Trophoblast cell (in vitro differentiated cells and primary cell): ENCODE measurements around the gene IGF2BP3.
"Not testable (repeated sequence)": the region's sequence is repeated elsewhere in the genome, so short reads cannot be mapped to it uniquely, and the experiment has no call there.

Experiments
- DNase-seq, 2 donors: peaks; one replicate each; pipeline ENCODE4 v3.0.0-alpha.2; 2016
- H2AFZ ChIP-seq: 2 replicates; pipeline ENCODE4 v1.6.1; 2013; ENCODE audit warnings: low read length, moderate library complexity, mild to moderate bottlenecking; ENCODE audit not compliant: insufficient read depth, poor library complexity
- H2AK5ac ChIP-seq: 2 replicates; pipeline ENCODE4 v1.6.1; 2013; ENCODE audit warnings: mild to moderate bottlenecking, low read length
- H2BK120ac ChIP-seq: 2 replicates; pipeline ENCODE4 v1.6.1; 2013; ENCODE audit warnings: low read length, mild to moderate bottlenecking, moderate library complexity; ENCODE audit not compliant: insufficient read depth, poor library complexity
- H2BK12ac ChIP-seq: 2 replicates; pipeline ENCODE4 v1.6.1; 2013; ENCODE audit warnings: mild to moderate bottlenecking, low read length, moderate library complexity
- H2BK5ac ChIP-seq: 2 replicates; pipeline ENCODE4 v1.6.1; 2013; ENCODE audit warnings: low read length, low read depth, moderate library complexity, mild to moderate bottlenecking; ENCODE audit not compliant: poor library complexity
- H3K14ac ChIP-seq: 2 replicates; pipeline ENCODE4 v1.6.1; 2013; ENCODE audit warnings: mild to moderate bottlenecking, low read length
- H3K18ac ChIP-seq: 2 replicates; pipeline ENCODE4 v1.6.1; 2013; ENCODE audit warnings: mild to moderate bottlenecking, low read length
- H3K23ac ChIP-seq: 2 replicates; pipeline ENCODE4 v1.6.1; 2013; ENCODE audit warnings: low read length
- H3K27ac ChIP-seq: 2 replicates; pipeline ENCODE4 v1.5.1; 2013; ENCODE audit warnings: low read depth, mild to moderate bottlenecking, inconsistent platforms, low read length, moderate library complexity
- H3K27me3 ChIP-seq: 2 replicates; pipeline ENCODE4 v1.6.1; 2013; ENCODE audit warnings: inconsistent platforms, mild to moderate bottlenecking, low read length, moderate library complexity; ENCODE audit not compliant: insufficient read depth
- H3K36me3 ChIP-seq, 2 experiments: 1 replicate in 1 of 2; 2 replicates in 1 of 2; pipeline ENCODE4 v1.6.1; 2013; ENCODE audit warnings: low read length in 2 of 2, mild to moderate bottlenecking in 2 of 2, moderate library complexity in 1 of 2; ENCODE audit not compliant: insufficient read depth in 2 of 2, control insufficient read depth in 1 of 2
- H3K4ac ChIP-seq: 2 replicates; pipeline ENCODE4 v1.6.1; 2013; ENCODE audit warnings: low read depth, mild to moderate bottlenecking, low read length, moderate library complexity
- H3K4me1 ChIP-seq, 2 experiments: 1 replicate in 1 of 2; 2 replicates in 1 of 2; pipeline ENCODE4 v1.6.1; 2013; ENCODE audit warnings: low read length in 2 of 2, mild to moderate bottlenecking in 2 of 2, moderate library complexity in 1 of 2; ENCODE audit not compliant: insufficient read depth in 2 of 2, control insufficient read depth in 1 of 2
- H3K4me2 ChIP-seq: 2 replicates; pipeline ENCODE4 v1.6.1; 2013; ENCODE audit warnings: inconsistent platforms, mild to moderate bottlenecking, low read length, moderate library complexity
- H3K4me3 ChIP-seq: 2 replicates; pipeline ENCODE4 v1.5.1; 2013; ENCODE audit warnings: mild to moderate bottlenecking, low read depth, low read length, inconsistent platforms
- H3K79me1 ChIP-seq: one replicate; pipeline ENCODE4 v1.6.1; 2013; ENCODE audit warnings: low read length
- H3K79me2 ChIP-seq: 2 replicates; pipeline ENCODE4 v1.6.1; 2013; ENCODE audit warnings: low read length, mild to moderate bottlenecking; ENCODE audit not compliant: control insufficient read depth, insufficient read depth, poor library complexity
- H3K9ac ChIP-seq: 2 replicates; pipeline ENCODE4 v1.6.1; 2013; ENCODE audit warnings: mild to moderate bottlenecking, low read length
- H3K9me3 ChIP-seq: 2 replicates; pipeline ENCODE4 v1.6.1; 2013; ENCODE audit warnings: low read depth, mild to moderate bottlenecking, control low read depth, inconsistent platforms, low read length; ENCODE audit not compliant: insufficient read depth
- H4K12ac ChIP-seq: 2 replicates; pipeline ENCODE4 v1.6.1; 2013; ENCODE audit warnings: low read depth, mild to moderate bottlenecking, low read length, moderate library complexity
- H4K8ac ChIP-seq: 2 replicates; pipeline ENCODE4 v1.6.1; 2013; ENCODE audit warnings: low read depth, mild to moderate bottlenecking, low read length, moderate library complexity
- H4K91ac ChIP-seq: one replicate; pipeline ENCODE4 v1.6.1; 2013; ENCODE audit warnings: low read depth, mild to moderate bottlenecking, low read length, moderate library complexity
- WGBS: extraction: QIAGEN DNeasy Blood & Tissue Kit; methylation state at CpG from one replicate; pipeline ENCODE4 v1.1.7; 2013; ENCODE audit warnings: missing lambda C conversion rate; ENCODE audit not compliant: insufficient read length, insufficient coverage; ENCODE audit errors: extremely low coverage; 5-methylcytosine and 5-hydroxymethylcytosine counted together

IGF2BP3 gene

GRCh38 chr7:23491502-23491901 lies 21.2 kb upstream of the IGF2BP3 start:
- H4K8ac ChIP-seq, result no peak overlapping the region

DNA sequence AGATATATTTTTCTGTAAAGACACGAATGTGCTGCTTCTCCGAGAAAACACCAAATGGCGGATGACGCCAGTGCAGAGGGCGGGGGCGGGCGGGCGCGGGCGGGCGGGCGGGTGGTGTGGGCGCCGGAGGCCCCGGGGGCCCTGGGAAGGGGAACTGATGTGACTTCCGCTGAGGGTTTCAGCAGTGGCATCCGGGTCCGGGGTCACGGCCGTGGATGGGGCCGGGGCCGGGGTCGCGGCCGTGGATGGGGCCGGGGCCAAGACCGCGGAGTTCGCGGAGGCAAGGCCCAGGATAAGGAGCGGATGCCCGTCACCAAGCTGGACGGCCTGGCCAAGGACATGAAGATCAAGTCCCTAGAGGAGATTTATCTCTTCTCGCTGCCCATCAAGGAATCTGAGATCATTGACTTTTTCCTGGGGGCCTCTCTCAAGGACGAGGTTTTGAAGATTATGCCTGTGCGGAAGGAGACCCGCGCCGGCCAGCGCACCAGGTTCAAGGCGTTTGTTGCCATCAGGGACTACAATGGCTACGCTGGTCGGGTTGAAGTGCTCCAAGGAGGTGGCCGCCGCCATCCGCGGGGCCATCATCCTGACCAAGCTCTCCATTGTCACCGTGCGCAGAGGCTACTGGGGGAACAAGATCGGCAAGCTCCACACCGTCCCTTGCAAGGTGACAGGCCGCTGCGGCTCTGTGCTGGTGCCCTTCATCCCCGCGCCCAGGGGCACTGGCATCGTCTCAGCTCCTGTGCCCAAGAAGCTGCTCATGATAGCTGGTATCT lies 20.3 kb upstream of the IGF2BP3 start:
- H4K8ac ChIP-seq, result no peak overlapping the region
- no peak overlapping the region for H3K4ac ChIP-seq
- H3K36me3 ChIP-seq, result peaks cover 0 to 6% of the 10 kb centered on the region in 2 experiments
- no peak overlapping the region for H3K18ac ChIP-seq
- H3K79me2 ChIP-seq, result no peaks in the 10 kb centered on the region
- no peak overlapping the region for H3K4me2 ChIP-seq
- no peak overlapping the region for H3K9ac ChIP-seq
- H3K4me3 ChIP-seq, result no peak overlapping the region
- H4K91ac ChIP-seq, result no peak overlapping the region
- H3K9me3 ChIP-seq, result no peaks in the 10 kb centered on the region
- peak overlapping the region; percentile 12 for H4K12ac ChIP-seq
- H2BK5ac ChIP-seq, result no peak overlapping the region
- no peak overlapping the region for H2BK120ac ChIP-seq
- peak overlapping the region; percentile 19 for H2AK5ac ChIP-seq
- WGBS, result no CpG with 5 or more reads among the region's 56 CpGs
- H2AFZ ChIP-seq, result no peak overlapping the region
- H3K14ac ChIP-seq, result peak overlapping the region; percentile 8
- H3K27ac ChIP-seq, result no peak overlapping the region
- no peak overlapping the region for H2BK12ac ChIP-seq
- H3K4me1 ChIP-seq, result peaks cover 0 to 3% of the 10 kb centered on the region in 2 experiments
- no peaks in the 10 kb centered on the region for H3K27me3 ChIP-seq
- DNase-seq, result peak in 1 of 2 donors; percentile 48
- no peak overlapping the region for H3K23ac ChIP-seq
- peaks cover 3% of the 10 kb centered on the region for H3K79me1 ChIP-seq

More at GRCh38 chr7:23491502-23491901, 21.2 kb upstream of the IGF2BP3 start:
- Histone ChIP-seq H4K12ac (no peak overlapping the region), H3K79me1 (no peaks in the 10 kb centered on the region), H3K27ac (no peak overlapping the region), H2BK120ac (no peak overlapping the region), H4K91ac (no peak overlapping the region), H3K14ac (no peak overlapping the region), H2BK12ac (no peak overlapping the region), H2AK5ac (no peak overlapping the region), H2BK5ac (no peak overlapping the region), H3K27me3 (no peaks in the 10 kb centered on the region), H3K23ac (no peak overlapping the region), H3K79me2 (no peaks in the 10 kb centered on the region), H3K4me3 (no peak overlapping the region), H3K18ac (no peak overlapping the region), H3K36me3 (peaks cover 0 to 6% of the 10 kb centered on the region in 2 experiments), H3K4me1 (no peaks in the 10 kb centered on the region), H3K9me3 (no peaks in the 10 kb centered on the region), H2AFZ (no peak overlapping the region), H3K4ac (no peak overlapping the region), H3K9ac (no peak overlapping the region), H3K4me2 (no peak overlapping the region)
- WGBS, result no CpG with 5 or more reads among the region's 3 CpGs
- no peak for DNase-seq

DNA sequence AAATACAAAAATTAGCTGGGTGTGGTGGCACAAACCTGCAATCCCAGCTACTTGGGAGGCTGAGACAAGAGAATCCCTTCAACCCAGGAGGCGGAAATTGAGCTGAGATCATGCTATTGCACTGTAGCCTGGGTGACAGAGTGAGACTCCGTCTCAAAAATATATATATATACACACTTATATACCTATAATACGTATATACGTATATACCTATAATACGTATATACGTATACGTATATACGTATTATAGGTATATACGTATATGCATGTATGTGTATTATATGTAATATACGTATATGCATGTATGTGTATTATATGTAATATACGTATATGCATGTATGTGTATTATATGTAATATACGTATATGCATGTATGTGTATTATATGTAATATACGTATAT lies 18.4 kb upstream of the IGF2BP3 start:
- H3K4me3 ChIP-seq, H3K4me2 ChIP-seq: not testable (repeated sequence)

GRCh38 chr7:23487670-23488069 lies 17.4 kb upstream of the IGF2BP3 start:
- H3K4me3 ChIP-seq, result no peak overlapping the region

More for the DNA sequence above, 18.4 kb upstream of the IGF2BP3 start:
- H3K23ac ChIP-seq, H2BK120ac ChIP-seq, H3K4ac ChIP-seq, H4K91ac ChIP-seq, H2BK12ac ChIP-seq, H2BK5ac ChIP-seq, H2AFZ ChIP-seq, H3K27me3 ChIP-seq, H3K79me1 ChIP-seq, H4K12ac ChIP-seq, H3K27ac ChIP-seq, DNase-seq, H3K4me1 ChIP-seq, H4K8ac ChIP-seq, H3K14ac ChIP-seq, H2AK5ac ChIP-seq, H3K36me3 ChIP-seq, H3K18ac ChIP-seq, H3K9me3 ChIP-seq, H3K79me2 ChIP-seq, H3K9ac ChIP-seq: not testable (repeated sequence)
- 100% methylated on average over 5 of the region's 13 CpGs for WGBS

More at GRCh38 chr7:23487670-23488069, 17.4 kb upstream of the IGF2BP3 start:
- Histone ChIP-seq H4K91ac (no peak overlapping the region), H3K4ac (no peak overlapping the region), H3K14ac (no peak overlapping the region), H3K9ac (no peak overlapping the region), H4K8ac (no peak overlapping the region), H3K79me2 (no peaks in the 10 kb centered on the region), H2BK120ac (no peak overlapping the region), H3K23ac (no peak overlapping the region), H3K4me1 (peaks cover 0 to 5% of the 10 kb centered on the region in 2 experiments), H3K4me2 (no peak overlapping the region), H3K27ac (no peak overlapping the region), H2BK5ac (no peak overlapping the region), H2AK5ac (no peak overlapping the region), H3K27me3 (no peaks in the 10 kb centered on the region), H4K12ac (no peak overlapping the region), H3K79me1 (peaks cover 3% of the 10 kb centered on the region), H3K18ac (no peak overlapping the region), H3K36me3 (peaks cover 0 to 6% of the 10 kb centered on the region in 2 experiments), H2AFZ (no peak overlapping the region), H2BK12ac (no peak overlapping the region), H3K9me3 (no peaks in the 10 kb centered on the region)
- DNase-seq, result no peak
- no CpG with 5 or more reads among the region's 4 CpGs for WGBS
